Measurements from ENCODE around the gene RPL36AL. TPM values are rescaled to one million over a fixed set of nuclear protein-coding genes. Genes with fewer than 3 reads are reported as not detected.
A peak's percentile ranks its signal among the peaks of the same experiment; 100 is the strongest.

RPL36AL gene
- total RNA-seq, 1 donor from 2014 or later = 147 TPM

GRCh38 chr14:49582113-49582977 lies 38.1 kb downstream of the RPL36AL start:
- H3K27me3 Mint-ChIP-seq (ENCODE audit: low read depth) = peaks cover 13% of the 10 kb centered on the region
- DNase-seq (ENCODE audit: low read depth, low spot score) = no peak
- peak overlapping the region; percentile 53 for H3K27ac Mint-ChIP-seq (ENCODE audit: unreplicated experiment)
- H3K4me3 Mint-ChIP-seq = peak overlapping the region; percentile 99
- peaks cover 36% of the 10 kb centered on the region for H3K36me3 Mint-ChIP-seq (ENCODE audit: low read depth)
- no peaks in the 10 kb centered on the region for H3K9me3 Mint-ChIP-seq
- TF ChIP-seq, protein P1, sequence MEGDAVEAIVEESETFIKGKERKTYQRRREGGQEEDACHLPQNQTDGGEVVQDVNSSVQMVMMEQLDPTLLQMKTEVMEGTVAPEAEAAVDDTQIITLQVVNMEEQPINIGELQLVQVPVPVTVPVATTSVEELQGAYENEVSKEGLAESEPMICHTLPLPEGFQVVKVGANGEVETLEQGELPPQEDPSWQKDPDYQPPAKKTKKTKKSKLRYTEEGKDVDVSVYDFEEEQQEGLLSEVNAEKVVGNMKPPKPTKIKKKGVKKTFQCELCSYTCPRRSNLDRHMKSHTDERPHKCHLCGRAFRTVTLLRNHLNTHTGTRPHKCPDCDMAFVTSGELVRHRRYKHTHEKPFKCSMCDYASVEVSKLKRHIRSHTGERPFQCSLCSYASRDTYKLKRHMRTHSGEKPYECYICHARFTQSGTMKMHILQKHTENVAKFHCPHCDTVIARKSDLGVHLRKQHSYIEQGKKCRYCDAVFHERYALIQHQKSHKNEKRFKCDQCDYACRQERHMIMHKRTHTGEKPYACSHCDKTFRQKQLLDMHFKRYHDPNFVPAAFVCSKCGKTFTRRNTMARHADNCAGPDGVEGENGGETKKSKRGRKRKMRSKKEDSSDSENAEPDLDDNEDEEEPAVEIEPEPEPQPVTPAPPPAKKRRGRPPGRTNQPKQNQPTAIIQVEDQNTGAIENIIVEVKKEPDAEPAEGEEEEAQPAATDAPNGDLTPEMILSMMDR (conservative IDR thresholded peaks at IDR 0.05) = no peak
- peaks cover 48% of the 10 kb centered on the region for H3K4me1 Mint-ChIP-seq

- Mint-ChIP-seq H3K27me3 (ENCODE audit: low read depth) (peaks cover 10% of the 10 kb centered on the region), H3K36me3 (ENCODE audit: low read depth) (peaks cover 39% of the 10 kb centered on the region), H3K4me1 (peaks cover 41% of the 10 kb centered on the region), H3K4me3 (peak overlapping the region; percentile 99), H3K27ac (ENCODE audit: unreplicated experiment) (no peak overlapping the region), H3K9me3 (no peaks in the 10 kb centered on the region)
- TF ChIP-seq, protein P1 (conservative IDR thresholded peaks at IDR 0.05) = no peak
- DNase-seq (ENCODE audit: low read depth, low spot score) = no peak
Observed at GRCh38 chr14:49581209-49582112, 39.0 kb downstream of the RPL36AL start.

- peaks cover 28% of the 10 kb centered on the region for H3K4me1 Mint-ChIP-seq
- H3K4me3 Mint-ChIP-seq = peak overlapping the region; percentile 29
- H3K9me3 Mint-ChIP-seq = no peaks in the 10 kb centered on the region
- TF ChIP-seq, protein P1 (conservative IDR thresholded peaks at IDR 0.05) = no peak
- H3K27ac Mint-ChIP-seq (ENCODE audit: unreplicated experiment) = no peak overlapping the region
- no peak for DNase-seq (ENCODE audit: low read depth, low spot score)
- H3K36me3 Mint-ChIP-seq (ENCODE audit: low read depth) = peaks cover 30% of the 10 kb centered on the region
- H3K27me3 Mint-ChIP-seq (ENCODE audit: low read depth) = no peaks in the 10 kb centered on the region
Observed at GRCh38 chr14:49579841-49580240, 40.6 kb downstream of the RPL36AL start.

GRCh38 chr14:49578141-49578540 lies 42.3 kb downstream of the RPL36AL start:
- Mint-ChIP-seq H3K27ac (ENCODE audit: unreplicated experiment) (no peak overlapping the region), H3K4me3 (no peak overlapping the region), H3K9me3 (no peaks in the 10 kb centered on the region), H3K4me1 (peaks cover 14% of the 10 kb centered on the region), H3K27me3 (ENCODE audit: low read depth) (no peaks in the 10 kb centered on the region), H3K36me3 (ENCODE audit: low read depth) (peaks cover 36% of the 10 kb centered on the region)
- DNase-seq (ENCODE audit: low read depth, low spot score) = no peak
- TF ChIP-seq, protein P1 (conservative IDR thresholded peaks at IDR 0.05) = no peak

DNA sequence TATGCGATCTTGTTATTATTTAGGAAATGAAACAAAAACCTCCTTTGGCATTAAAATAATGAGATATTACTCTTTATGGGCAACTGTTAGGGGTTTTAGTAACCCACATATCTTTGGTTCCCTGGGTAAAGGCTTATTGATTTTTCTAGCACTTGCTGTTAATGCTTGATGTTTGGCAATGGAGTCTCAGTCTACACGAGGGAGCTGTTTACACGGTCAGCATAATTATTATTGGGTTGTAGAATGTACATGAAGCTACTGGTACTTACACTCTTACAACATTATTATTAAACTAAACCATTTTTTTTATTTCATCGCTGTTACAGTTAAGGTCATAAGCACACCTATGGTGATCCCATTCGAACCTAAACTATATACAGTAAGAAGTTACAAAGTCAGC lies 46.4 kb downstream of the RPL36AL start:
- no peaks in the 10 kb centered on the region for H3K9me3 Mint-ChIP-seq
- H3K36me3 Mint-ChIP-seq (ENCODE audit: low read depth) = peaks cover 36% of the 10 kb centered on the region

More for the DNA sequence above, 46.4 kb downstream of the RPL36AL start:
- DNase-seq (ENCODE audit: low read depth, low spot score) = no peak
- Mint-ChIP-seq H3K4me1 (no peaks in the 10 kb centered on the region), H3K4me3 (no peak overlapping the region), H3K27me3 (ENCODE audit: low read depth) (no peaks in the 10 kb centered on the region), H3K27ac (ENCODE audit: unreplicated experiment) (no peak overlapping the region)
- TF ChIP-seq, protein P1 (conservative IDR thresholded peaks at IDR 0.05) = no peak
